Fibroblast of upper back skin (primary cell): Measurements from ENCODE around the gene LRRC17.

Experiments used
- DNase-seq: peaks from one replicate; pipeline ENCODE4 v3.0.0-alpha.2; 2013

The LRRC17 gene

DNA sequence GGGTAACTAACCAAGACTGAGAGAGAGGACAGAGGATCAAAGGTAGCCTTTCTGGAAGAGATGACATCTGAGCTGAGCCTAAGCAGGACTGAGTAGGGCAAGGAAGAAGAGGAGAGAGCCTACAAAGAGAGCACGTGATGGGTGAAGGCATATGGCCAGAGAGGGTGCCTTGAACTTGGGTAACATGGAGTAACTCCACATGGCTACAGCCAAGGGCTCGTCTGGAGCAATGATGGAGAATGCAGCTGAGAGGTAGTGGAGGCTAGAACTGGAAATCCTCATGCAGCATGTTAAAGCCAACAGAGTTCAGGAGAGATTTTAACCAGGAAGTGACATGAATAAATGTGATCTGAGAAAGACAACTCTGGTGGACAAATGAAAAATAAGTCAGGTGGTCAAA, 77.8 kb downstream of the LRRC17 start:
- DNase-seq, result no peak

DNA sequence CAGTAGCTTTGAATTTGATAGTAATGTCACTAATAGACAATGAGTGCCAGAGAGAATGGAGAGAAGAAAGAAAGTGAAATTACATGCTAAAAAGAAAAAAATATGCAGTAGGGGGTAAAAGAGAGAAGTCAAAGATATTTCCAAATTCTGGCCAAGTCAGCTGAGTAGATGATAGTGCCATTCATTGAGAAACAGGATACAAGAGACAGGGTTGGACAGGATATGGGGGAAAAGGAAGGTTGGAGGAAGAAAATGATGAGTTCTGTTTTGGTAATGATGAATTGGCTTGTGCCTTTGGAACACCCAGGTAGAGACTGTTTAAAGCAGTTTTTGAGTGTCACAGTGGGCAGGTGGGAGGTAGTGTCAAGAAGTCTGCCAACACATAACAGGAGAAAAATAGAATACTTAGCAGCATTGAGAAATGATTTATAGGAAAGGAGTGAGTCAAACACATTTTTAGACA, 78.3 kb downstream of the LRRC17 start:
- DNase-seq, result peak; percentile 48

GRCh38 chr7:102991540-102992214, 78.9 kb downstream of the LRRC17 start:
- DNase-seq, result peak; percentile 96

DNA sequence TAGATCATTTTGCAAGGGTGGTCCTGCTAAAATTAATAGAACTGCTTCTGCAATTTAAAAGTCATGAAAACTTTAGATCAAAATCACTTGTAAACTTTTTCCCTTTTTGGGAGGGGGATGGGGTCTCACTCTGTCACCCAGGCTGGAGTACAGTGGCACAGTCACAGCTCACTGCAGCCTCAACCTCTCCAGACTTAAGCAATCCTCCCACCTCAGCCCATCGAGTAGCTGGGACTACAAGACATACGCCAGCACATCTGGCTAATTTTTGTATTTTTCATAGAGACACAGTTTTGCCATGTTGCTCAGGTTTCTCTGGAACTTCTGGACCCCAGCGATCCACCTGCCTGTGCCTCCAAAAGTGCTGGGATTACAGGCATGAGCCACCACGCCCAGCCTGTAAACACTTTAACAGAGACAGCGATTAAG, 79.7 kb downstream of the LRRC17 start:
- DNase-seq, result no peak

- DNase-seq, result peak; percentile 61
Observed at GRCh38 chr7:102992938-102993717, 80.3 kb downstream of the LRRC17 start.

GRCh38 chr7:102993718-102994029, 80.9 kb downstream of the LRRC17 start:
- no peak for DNase-seq

DNA sequence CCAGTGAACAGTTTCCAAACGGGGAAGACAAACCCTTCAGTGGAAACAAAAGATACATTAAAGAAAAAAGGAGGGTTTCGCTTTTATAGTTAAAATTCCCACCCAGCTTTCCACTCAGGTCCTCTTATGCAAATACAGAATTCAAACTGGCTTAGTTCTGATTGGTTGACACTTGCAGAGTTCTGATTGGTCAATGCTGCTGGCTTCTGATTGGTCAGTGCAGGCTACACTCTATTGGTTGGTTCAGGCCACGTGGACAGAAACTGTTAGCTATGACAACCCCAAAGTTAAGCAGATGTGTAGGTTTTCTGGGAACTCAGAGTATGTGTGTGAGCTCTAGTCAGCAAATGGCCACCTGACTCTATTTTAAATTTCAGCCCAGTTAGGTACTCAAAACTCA, 81.8 kb downstream of the LRRC17 start:
- no peak for DNase-seq
